Fibroblast of the aortic adventitia (primary cell): ENCODE results near the gene RAB10. TPM values are rescaled to one million over a fixed set of nuclear protein-coding genes. Genes with fewer than 3 reads are reported as not detected.

Source experiments
- DNase-seq: peaks from one replicate; pipeline ENCODE4 v3.0.0-alpha.2; 2010; ENCODE audit warnings: low read depth
- H3K4me3 ChIP-seq: 2 replicates; pipeline ENCODE4 v1.5.1; 2011; ENCODE audit warnings: low read depth, mild to moderate bottlenecking, control low read depth, low read length, moderate library complexity
- CTCF ChIP-seq: IDR thresholded peaks from 2 replicates; pipeline ENCODE4 v1.5.1; 2011; ENCODE audit warnings: mild to moderate bottlenecking, low read length, control low read depth, inconsistent platforms; ENCODE audit not compliant: insufficient read depth
- total RNA-seq: library from RNA; depleted of rRNA; stranded (reverse); fragments of >200 nt; gene quantifications from 2 replicates; pipeline ENCODE4 v1.2.3, GENCODE V29; 2012; ENCODE audit warnings: low replicate concordance

The RAB10 gene
- total RNA-seq, 1 donor = 234 TPM

- no peak overlapping the region for H3K4me3 ChIP-seq
- peak; percentile 34 for DNase-seq
- TF ChIP-seq CTCF = no peak
These were observed 92.2 kb downstream of the RAB10 start for GRCh38 chr2:26126074-26126473.

- DNase-seq = no peak
- H3K4me3 ChIP-seq = no peak overlapping the region
- no peak for TF ChIP-seq CTCF
These were observed 94.3 kb downstream of the RAB10 start for GRCh38 chr2:26128176-26128575.

GRCh38 chr2:26130763-26131162 lies 96.9 kb downstream of the RAB10 start:
- TF ChIP-seq CTCF = no peak
- no peak for DNase-seq
- H3K4me3 ChIP-seq = no peak overlapping the region

- no peak for TF ChIP-seq CTCF
- no peak for DNase-seq
- no peak overlapping the region for H3K4me3 ChIP-seq
These were observed 102.6 kb downstream of the RAB10 start for GRCh38 chr2:26136451-26136850.

- no peak for TF ChIP-seq CTCF
- no peak overlapping the region for H3K4me3 ChIP-seq
- DNase-seq = no peak
These were observed 105.6 kb downstream of the RAB10 start for GRCh38 chr2:26139269-26140183.

- DNase-seq = no peak
- H3K4me3 ChIP-seq = no peak overlapping the region
- TF ChIP-seq CTCF = no peak
These were observed 107.4 kb downstream of the RAB10 start for GRCh38 chr2:26141145-26141769.
